ENCODE results near the gene PPP1R3E.

Gene PPP1R3E

DNA sequence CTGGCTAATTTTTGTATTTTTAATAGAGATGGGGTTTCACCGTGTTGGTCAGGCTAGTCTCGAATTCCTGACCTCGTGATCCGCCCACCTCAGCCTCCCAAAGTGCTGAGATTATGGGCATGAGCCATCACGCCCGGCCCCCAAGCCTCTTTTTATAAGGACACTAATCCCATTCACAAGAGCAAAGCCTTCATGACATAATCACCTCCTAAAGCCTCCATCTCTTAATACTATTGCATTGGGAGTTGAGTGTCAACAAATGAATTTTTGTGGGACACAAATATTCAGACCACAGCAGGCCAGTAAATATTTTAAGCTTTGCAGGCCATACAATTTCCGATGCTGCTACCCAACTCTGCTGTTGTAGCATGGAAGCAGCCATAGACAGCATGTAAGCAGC, 54.1 kb downstream of the PPP1R3E start:
- DNase-seq (ENCODE audit: low spot score): no peak

All from GM03348 (cell line).